Measurements from ENCODE around the gene OR13C2.
"Not testable (repeated sequence)": the region's sequence is repeated elsewhere in the genome, so short reads cannot be mapped to it uniquely, and the experiment has no call there.

Gene OR13C2

GRCh38 chr9:104605527-104605926 is at the start of gene OR13C2:
OR13C2 (minus strand) TSS chr9:104605627; CDS start chr9:104605627, 0 bp downstream.
- DNase-seq, result not testable (repeated sequence)

GRCh38 chr9:104635456-104635855 is 30.0 kb upstream of the OR13C2 start:
- DNase-seq, result no peak

GRCh38 chr9:104633976-104634520 is 28.6 kb upstream of the OR13C2 start:
- DNase-seq, result no peak

GRCh38 chr9:104625964-104626363 is 20.5 kb upstream of the OR13C2 start:
- not testable (repeated sequence) for DNase-seq

GRCh38 chr9:104618104-104618503 is 12.7 kb upstream of the OR13C2 start, which contains the start of gene OR13C9:
OR13C9 (minus strand) TSS chr9:104618204; CDS start chr9:104618204, 0 bp downstream.
- no peak for DNase-seq

GRCh38 chr9:104617418-104617817 is 12.0 kb upstream of the OR13C2 start:
- DNase-seq, result no peak

- no peak for DNase-seq
These were observed 5.8 kb upstream of the OR13C2 start for GRCh38 chr9:104611213-104611612.

- DNase-seq, result no peak
These were observed 2.9 kb upstream of the OR13C2 start for GRCh38 chr9:104608336-104608735.

- DNase-seq, result no peak
These were observed 725 bp upstream of the OR13C2 start for GRCh38 chr9:104606152-104606551.

- DNase-seq, result no peak
These were observed 626 bp downstream of the OR13C2 start for GRCh38 chr9:104604801-104605200.

- DNase-seq, result not testable (repeated sequence)
These were observed 6.1 kb downstream of the OR13C2 start, which contains the start of gene OR13C5 for GRCh38 chr9:104599313-104599712. OR13C5 (minus strand) TSS chr9:104599413; CDS start chr9:104599413, 0 bp downstream.

GRCh38 chr9:104598749-104599148 is 6.7 kb downstream of the OR13C2 start:
- DNase-seq, result not testable (repeated sequence)

GRCh38 chr9:104589626-104590025 is 15.8 kb downstream of the OR13C2 start:
- DNase-seq, result no peak

GRCh38 chr9:104586496-104587180 is 18.8 kb downstream of the OR13C2 start:
- DNase-seq, result no peak

- DNase-seq, result no peak
These were observed 24.9 kb downstream of the OR13C2 start for GRCh38 chr9:104580562-104580961.

- no peak for DNase-seq
These were observed 28.2 kb downstream of the OR13C2 start for GRCh38 chr9:104577263-104577662.

GRCh38 chr9:104575456-104575855 is 30.0 kb downstream of the OR13C2 start:
- no peak for DNase-seq

- DNase-seq, result no peak
These were observed 32.8 kb downstream of the OR13C2 start for GRCh38 chr9:104572612-104573011.

GRCh38 chr9:104568868-104569267 is 36.6 kb downstream of the OR13C2 start, which contains the start of gene OR13C8:
OR13C8 (plus strand) TSS chr9:104569168; CDS start chr9:104569168, 0 bp downstream.
- no peak for DNase-seq

- no peak for DNase-seq
These were observed 41.1 kb downstream of the OR13C2 start for GRCh38 chr9:104564358-104564757.

- peak; percentile 44 for DNase-seq
These were observed 48.4 kb downstream of the OR13C2 start for GRCh38 chr9:104556830-104557634.

- DNase-seq, result no peak
These were observed 49.9 kb downstream of the OR13C2 start for GRCh38 chr9:104555521-104555920.

All from NCI-H82 (cell line).